ENCODE results near the gene NUP42. TPM values are rescaled to one million over a fixed set of nuclear protein-coding genes. Genes with fewer than 3 reads are reported as not detected.

Gene NUP42
- total RNA-seq, 4 donors from 2014 or later = 16.6 to 31.6 (median 23.6) TPM

GRCh38 chr7:23207021-23207420 is 25.2 kb downstream of the NUP42 start:
- Histone ChIP-seq H3K9me3 (no peaks in the 10 kb centered on the region), H3K4me1 (peaks cover 0 to 10% (median 7%) of the 10 kb centered on the region in 4 donors), H3K4me3 (no peak overlapping the region), H3K27ac (replicated peaks in 1 of 4) (no peak overlapping the region), H3K36me3 (peaks cover 0 to 6% (median 0%) of the 10 kb centered on the region in 4 donors), H3K27me3 (peaks cover 0 to 14% (median 2%) of the 10 kb centered on the region in 4 donors)
- WGBS = 93% methylated on average over 2 of the region's 2 CpGs
- intact Hi-C loops (cut with DNase I) = no loop called here
- DNase-seq (ENCODE audit: extremely low spot score) = no peak
- TF ChIP-seq CTCF (IDR thresholded peaks at IDR 0.05) = no peak
- no peak for TF ChIP-seq POLR2A (IDR thresholded peaks at IDR 0.05; ENCODE audit: low read depth)
- TF ChIP-seq EP300 (IDR thresholded peaks at IDR 0.05) = no peak
- TF ChIP-seq POLR2AphosphoS5 (IDR thresholded peaks at IDR 0.05) = no peak

GRCh38 chr7:23207884-23208283 is 26.0 kb downstream of the NUP42 start:
- TF ChIP-seq POLR2A (IDR thresholded peaks at IDR 0.05; ENCODE audit: low read depth) = no peak
- no peak for TF ChIP-seq EP300 (IDR thresholded peaks at IDR 0.05)
- TF ChIP-seq POLR2AphosphoS5 (IDR thresholded peaks at IDR 0.05) = no peak
- TF ChIP-seq CTCF (IDR thresholded peaks at IDR 0.05) = no peak
- Histone ChIP-seq H3K9me3 (no peaks in the 10 kb centered on the region), H3K4me1 (peaks cover 0 to 10% (median 7%) of the 10 kb centered on the region in 4 donors), H3K27me3 (peaks cover 0 to 14% (median 2%) of the 10 kb centered on the region in 4 donors), H3K4me3 (no peak overlapping the region), H3K36me3 (no peaks in the 10 kb centered on the region), H3K27ac (replicated peaks in 1 of 4) (no peak overlapping the region)
- 78% methylated on average over 3 of the region's 3 CpGs for WGBS
- intact Hi-C loops (cut with DNase I) = no loop called here
- no peak for DNase-seq (ENCODE audit: extremely low spot score)

GRCh38 chr7:23208316-23208715 is 26.5 kb downstream of the NUP42 start:
- Histone ChIP-seq H3K27ac (replicated peaks in 1 of 4) (no peak overlapping the region), H3K4me1 (peaks cover 0 to 10% (median 7%) of the 10 kb centered on the region in 4 donors), H3K27me3 (peaks cover 0 to 14% (median 2%) of the 10 kb centered on the region in 4 donors), H3K36me3 (no peaks in the 10 kb centered on the region), H3K4me3 (no peak overlapping the region), H3K9me3 (no peaks in the 10 kb centered on the region)
- 81% methylated on average over 4 of the region's 4 CpGs for WGBS
- TF ChIP-seq EP300 (IDR thresholded peaks at IDR 0.05) = no peak
- TF ChIP-seq POLR2A (IDR thresholded peaks at IDR 0.05; ENCODE audit: low read depth) = no peak
- TF ChIP-seq POLR2AphosphoS5 (IDR thresholded peaks at IDR 0.05) = no peak
- TF ChIP-seq CTCF (IDR thresholded peaks at IDR 0.05) = no peak
- intact Hi-C loops (cut with DNase I) = no loop called here
- no peak for DNase-seq (ENCODE audit: extremely low spot score)

GRCh38 chr7:23210506-23210905 is 28.7 kb downstream of the NUP42 start:
- Histone ChIP-seq H3K36me3 (no peaks in the 10 kb centered on the region), H3K27ac (replicated peaks in 1 of 4) (no peak overlapping the region), H3K4me1 (peaks cover 0 to 8% (median 7%) of the 10 kb centered on the region in 4 donors), H3K27me3 (peaks cover 0 to 14% (median 2%) of the 10 kb centered on the region in 4 donors), H3K4me3 (no peak overlapping the region), H3K9me3 (no peaks in the 10 kb centered on the region)
- intact Hi-C loops (cut with DNase I) = no loop called here
- DNase-seq (ENCODE audit: extremely low spot score) = no peak
- TF ChIP-seq POLR2AphosphoS5 (IDR thresholded peaks at IDR 0.05) (no peak), EP300 (IDR thresholded peaks at IDR 0.05) (no peak), POLR2A (IDR thresholded peaks at IDR 0.05; ENCODE audit: low read depth) (no peak), CTCF (IDR thresholded peaks at IDR 0.05) (no peak)
- WGBS = 70% methylated on average over 2 of the region's 2 CpGs

GRCh38 chr7:23211589-23211988 is 29.7 kb downstream of the NUP42 start:
- intact Hi-C loops (cut with DNase I) = no loop called here
- Histone ChIP-seq H3K27me3 (peaks cover 0 to 5% (median 0%) of the 10 kb centered on the region in 4 donors), H3K27ac (replicated peaks in 1 of 4) (no peak overlapping the region), H3K36me3 (no peaks in the 10 kb centered on the region), H3K4me3 (no peak overlapping the region), H3K4me1 (no peaks in the 10 kb centered on the region), H3K9me3 (no peaks in the 10 kb centered on the region)
- TF ChIP-seq POLR2AphosphoS5 (IDR thresholded peaks at IDR 0.05) = no peak
- no peak for TF ChIP-seq CTCF (IDR thresholded peaks at IDR 0.05)
- TF ChIP-seq EP300 (IDR thresholded peaks at IDR 0.05) = no peak
- no peak for TF ChIP-seq POLR2A (IDR thresholded peaks at IDR 0.05; ENCODE audit: low read depth)
- peak; percentile 53 for DNase-seq (ENCODE audit: extremely low spot score)
- WGBS = 76% methylated on average over 11 of the region's 11 CpGs

Measured in esophagus muscularis mucosa (tissue), 4 donors.